NCI-H345 (cell line): ENCODE results near the gene UNC93B1.

Source experiments
- DNase-seq: peaks from one replicate; lab custom pipeline; 2025; lab: John Stamatoyannopoulos, UW

The UNC93B1 gene

GRCh38 chr11:68040101-68040956, 36.4 kb upstream of the UNC93B1 start:
- DNase-seq, result no peak

- DNase-seq, result no peak
Measured at GRCh38 chr11:68039526-68040086, 35.7 kb upstream of the UNC93B1 start.

DNA sequence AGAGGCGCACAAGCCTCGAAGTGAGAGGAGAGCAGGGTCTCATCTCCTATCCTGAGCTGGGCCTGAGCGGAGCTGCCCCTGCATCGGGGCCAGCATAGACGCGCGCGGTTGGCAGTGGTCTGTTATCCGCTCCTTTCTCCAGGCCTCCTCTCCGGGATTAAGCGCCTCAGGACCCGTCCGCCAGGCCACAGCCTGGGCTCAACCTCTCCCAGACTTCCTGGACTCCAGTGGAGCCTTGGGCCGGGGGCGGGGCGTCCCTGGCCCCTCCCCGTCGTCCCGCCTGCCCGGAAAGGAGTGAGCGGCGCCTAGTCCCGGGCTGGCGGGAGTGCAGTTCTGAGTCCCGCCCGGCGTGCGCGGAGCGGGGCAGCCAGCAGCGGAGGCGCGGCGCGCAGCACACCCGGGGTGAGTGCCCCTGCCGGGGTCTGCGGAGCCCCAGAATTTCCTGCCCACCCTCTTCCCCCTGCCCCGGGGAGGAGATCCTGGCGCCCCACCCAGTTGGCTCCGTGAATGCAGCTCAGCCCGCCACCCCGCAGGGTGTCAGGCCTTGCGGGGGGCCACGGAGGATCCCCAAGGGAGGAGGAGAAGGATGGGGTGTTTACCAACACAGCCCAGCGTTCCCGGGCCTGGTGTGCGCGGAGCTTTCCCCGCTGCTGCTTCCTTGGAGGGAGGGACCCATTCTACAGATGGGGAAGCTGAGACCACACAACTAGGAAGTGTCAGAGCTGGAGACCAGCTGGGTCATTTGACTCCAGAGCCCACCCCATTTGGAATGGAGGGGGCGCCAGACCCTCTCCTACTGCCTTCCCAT, 35.0 kb upstream of the UNC93B1 start, which contains the start of gene TCIRG1:
TSS of gene TCIRG1 (plus strand) at position 308 of the 808 bp plus-strand sequence. CDS start 2,247 bp downstream, outside the sequence.
- no peak for DNase-seq

DNA sequence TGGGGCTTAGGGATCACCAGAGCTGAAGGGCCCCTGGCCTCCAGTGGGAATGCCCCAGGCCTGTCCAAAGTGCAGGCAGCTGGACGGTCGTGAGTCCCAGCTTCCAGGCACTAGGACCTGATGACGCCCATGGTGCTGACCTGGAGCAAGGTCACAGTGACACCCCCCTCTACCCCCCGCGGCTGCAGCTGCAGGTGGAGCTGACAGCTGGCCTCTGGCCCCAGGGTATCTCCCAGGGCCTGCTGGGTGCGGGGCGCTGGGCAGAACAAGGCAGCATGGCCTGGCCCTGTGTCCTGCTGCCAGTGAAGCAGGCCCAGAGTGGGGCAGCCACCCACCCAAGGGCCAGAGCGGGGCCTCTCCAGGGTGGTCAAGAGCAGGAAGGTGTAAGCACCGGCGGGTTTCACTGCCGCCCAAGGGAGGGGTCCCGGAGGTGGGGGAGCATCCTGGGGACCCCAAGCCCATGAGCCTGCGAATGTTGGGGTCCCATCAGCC, 34.4 kb upstream of the UNC93B1 start:
- no peak for DNase-seq

DNA sequence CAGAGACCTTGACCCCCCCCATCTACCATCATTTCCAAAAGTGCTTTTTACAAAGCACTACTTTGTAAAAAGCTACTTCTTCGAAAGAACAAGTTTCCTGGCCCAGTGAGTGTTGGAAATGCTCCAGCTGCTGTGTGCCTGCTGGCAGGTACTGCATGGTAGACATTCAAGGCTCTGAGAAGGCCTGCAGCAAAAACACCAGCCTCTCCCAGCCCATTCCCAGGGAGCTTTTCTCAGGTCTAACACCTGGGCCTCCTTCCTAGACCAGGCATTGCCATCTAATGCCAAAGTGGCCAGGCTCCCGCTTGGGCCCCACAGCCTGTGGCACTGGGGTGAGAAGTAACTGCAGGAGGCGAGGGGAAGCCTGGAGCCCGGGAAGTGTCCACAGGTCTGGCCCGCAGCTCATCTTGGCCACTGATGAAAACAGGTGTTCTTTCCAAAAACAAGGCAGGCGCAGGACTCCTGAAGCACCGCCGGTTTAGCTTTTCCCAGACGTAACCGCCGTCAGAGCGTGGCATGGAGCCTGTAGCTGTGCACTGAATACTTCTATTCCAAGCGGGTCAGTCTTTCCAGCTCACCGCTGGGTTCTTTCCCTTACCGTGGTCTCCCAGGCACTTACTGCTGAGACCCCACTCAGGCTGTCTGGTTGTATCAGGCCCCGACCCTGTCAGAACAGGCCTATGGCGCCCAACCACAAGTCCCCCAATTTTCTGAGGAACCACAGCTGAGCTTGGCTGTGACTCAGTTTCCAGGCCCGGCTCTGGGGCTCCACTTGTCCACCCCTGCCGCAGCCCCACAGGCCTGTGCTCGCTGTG, 33.7 kb upstream of the UNC93B1 start:
- DNase-seq, result no peak

DNA sequence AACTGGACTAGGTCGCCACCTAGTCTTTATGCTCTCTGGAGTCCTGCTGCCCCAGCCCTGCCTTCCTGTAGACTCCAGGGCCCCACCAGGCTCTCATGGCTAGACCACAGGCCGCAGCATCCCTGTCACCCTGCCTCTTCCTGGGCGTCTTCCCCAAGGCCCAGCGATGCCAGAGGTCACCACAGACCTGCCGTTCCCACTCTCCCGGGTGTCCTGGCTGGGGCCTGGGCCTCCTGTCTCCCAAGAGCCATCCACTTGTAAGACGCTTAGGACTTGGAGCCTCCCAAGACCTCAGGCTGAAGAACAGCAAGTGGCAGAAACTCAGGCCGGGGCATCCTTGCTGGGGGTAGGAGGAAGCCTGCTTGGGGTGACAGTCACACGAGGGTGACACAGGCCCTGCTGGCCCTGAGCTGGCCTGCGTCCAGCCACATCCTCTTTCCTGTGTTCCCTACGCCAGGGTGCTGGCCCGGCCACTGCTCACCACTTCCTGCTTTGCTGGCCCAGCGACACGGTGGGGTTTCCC, 32.9 kb upstream of the UNC93B1 start:
- no peak for DNase-seq

GRCh38 chr11:68036141-68036716, 32.3 kb upstream of the UNC93B1 start:
- DNase-seq, result no peak

- DNase-seq, result no peak
Measured at GRCh38 chr11:68035266-68035876, 31.5 kb upstream of the UNC93B1 start.

GRCh38 chr11:68033708-68034045, 29.8 kb upstream of the UNC93B1 start:
- DNase-seq, result no peak

DNA sequence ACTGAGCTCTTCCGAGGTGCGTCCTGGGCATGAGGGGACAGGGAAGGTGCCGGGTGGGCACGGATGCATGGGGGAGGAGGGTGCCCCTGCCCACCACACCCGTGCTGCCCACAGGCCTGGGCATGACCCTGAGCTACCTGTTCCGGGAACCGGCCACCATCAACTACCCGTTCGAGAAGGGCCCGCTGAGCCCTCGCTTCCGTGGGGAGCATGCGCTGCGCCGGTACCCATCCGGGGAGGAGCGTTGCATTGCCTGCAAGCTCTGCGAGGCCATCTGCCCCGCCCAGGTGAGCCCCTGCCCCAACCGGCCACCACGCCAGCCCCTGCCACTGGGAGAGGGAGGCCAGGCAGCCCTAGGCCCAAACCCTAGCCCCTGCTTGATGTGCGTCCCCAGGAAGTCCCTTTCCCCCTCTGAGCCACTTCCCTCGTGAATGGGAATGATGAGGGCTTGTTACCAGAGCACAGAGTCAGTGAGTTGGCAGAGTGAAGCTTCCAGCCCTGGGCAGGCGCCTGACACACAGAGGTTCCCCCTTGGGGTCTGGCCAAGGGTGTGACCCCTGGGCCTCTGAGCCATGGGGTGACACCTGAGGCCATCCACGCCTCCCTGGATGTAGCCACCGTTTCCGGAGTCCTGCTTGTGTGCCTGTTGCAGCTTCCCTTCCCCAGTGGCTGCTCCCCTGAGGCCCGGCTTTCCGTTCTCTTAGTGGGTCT, 29.3 kb upstream of the UNC93B1 start:
- no peak for DNase-seq

GRCh38 chr11:68032003-68032402, 28.1 kb upstream of the UNC93B1 start:
- DNase-seq, result no peak

GRCh38 chr11:68031144-68031464, 27.2 kb upstream of the UNC93B1 start:
- no peak for DNase-seq

DNA sequence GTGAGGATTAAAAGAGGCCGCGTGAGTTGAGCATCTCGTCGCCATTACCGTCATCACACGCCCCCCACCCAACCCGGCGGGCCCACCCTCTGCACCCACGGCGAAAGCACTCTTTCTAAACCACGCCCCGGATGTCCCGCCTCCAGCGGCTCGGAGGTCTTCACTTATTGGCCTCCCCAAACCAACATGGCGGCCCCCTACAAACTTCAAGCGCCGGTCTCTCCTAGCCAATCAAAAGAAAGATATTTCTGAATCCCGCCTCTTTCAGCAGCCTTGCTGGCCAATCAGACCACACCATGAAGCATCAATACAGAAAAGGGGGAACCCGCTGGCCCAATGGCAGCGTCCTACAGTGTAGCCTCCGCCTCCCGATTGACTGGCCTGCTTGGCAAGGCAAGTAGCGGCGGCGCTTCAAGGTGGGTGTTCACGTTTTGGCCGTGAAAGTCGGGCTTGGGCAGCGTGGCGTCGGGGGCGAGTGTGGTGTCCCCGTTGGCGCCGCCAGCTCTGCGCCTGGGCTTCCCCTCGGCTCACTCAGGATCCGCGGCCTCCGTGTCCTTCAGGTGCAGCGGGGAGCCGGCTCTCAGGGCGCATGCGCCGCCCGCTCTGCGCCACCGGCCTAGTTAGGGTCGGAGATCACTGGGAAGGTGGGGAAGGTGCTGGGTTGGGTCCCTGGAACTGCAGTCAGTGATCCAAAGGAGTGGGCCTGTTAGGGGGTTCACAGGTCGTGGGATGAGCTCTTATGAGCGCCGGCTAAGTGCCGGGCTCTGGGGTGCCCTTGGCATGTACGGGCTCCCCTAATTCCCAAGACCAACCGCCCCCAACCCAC, 26.6 kb upstream of the UNC93B1 start, which contains the start of gene NDUFS8:
TSS of gene NDUFS8 (plus strand) at position 364 of the 826 bp plus-strand sequence. CDS start 1,471 bp downstream, outside the sequence.
- peak; percentile 99 for DNase-seq

DNA sequence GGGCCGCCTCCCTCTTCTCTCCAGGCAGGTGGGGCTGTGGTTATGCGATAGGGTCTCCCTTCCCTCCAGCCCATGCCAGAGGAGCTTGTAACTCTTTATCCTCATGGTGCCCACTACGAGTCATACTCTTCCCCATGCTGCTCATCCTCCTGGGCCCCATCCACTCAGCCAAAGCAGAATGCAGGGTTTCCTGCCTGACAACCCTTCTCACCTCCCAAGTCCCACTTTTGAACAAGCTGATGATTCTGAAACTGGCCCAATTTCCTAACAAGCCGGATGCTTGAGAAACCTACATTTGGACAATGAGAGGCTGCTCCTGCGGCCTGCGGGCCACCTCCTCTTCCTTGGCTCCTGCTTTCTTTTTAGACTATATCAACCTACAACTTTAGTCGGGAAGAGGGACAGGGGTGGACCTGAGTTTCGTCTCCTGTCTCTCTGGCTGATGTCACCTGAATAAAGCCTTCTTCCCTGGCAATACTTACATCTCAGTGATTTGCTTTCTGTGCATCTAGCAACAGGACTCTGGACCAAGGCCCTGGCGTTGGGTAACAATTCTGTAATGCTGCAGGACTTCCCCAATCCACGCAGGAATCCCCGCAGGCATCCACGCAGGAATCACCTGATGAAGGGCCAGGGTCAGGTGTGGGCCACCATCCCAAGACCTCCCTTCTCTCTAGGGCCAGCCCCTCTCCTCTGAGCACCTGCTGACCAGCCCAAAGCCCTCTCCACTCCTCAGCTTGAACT, 25.1 kb upstream of the UNC93B1 start:
- no peak for DNase-seq

- DNase-seq, result no peak
Measured at GRCh38 chr11:68027667-68028066, 23.8 kb upstream of the UNC93B1 start.

DNA sequence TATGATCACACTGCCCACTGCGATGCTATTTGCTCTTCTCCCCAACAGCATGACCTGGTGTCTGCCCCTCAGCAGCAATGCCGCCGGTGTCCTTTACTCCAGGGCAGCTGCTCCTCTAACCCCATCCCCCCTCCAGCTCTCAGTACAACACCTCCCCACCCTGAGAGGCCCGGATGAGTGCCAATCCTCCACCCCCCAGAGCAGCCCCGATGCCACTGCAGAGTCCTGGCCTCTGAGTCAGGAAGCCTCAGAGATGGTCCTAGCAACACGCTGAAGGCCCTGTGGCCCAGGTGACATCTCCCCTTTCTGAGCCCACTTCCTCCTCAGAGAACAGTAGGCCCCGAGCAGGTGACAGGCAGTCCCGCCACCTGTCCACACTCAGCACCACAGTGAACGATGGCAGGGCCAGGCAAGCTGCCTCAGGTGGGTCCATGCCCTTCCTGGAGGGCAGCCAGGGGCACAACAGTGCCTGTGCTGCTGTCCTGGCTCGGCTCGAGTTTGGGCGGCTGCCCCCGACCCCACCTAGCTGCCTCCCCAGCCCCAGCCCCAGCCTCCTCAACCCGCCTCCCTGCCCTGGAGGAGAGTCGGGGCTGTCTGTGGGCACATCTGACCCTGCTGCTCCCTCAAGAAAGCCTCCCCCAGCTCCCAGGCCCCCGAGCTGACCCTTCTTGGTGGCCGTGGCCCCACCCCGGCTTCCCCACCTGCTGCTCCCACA, 22.7 kb upstream of the UNC93B1 start:
- no peak for DNase-seq

GRCh38 chr11:68025047-68025446, 21.1 kb upstream of the UNC93B1 start:
- no peak for DNase-seq

GRCh38 chr11:68024508-68024907, 20.6 kb upstream of the UNC93B1 start:
- no peak for DNase-seq
